Endothelial cell of hepatic sinusoid (primary cell): ENCODE data around the gene LDLRAD4.

ENCODE experiments used
- in situ Hi-C: cut with HindIII; loops from 2 replicates; pipeline ENCODE4 v1.10.0; 2017; ENCODE audit warnings: low sequenced_read_pairs

LDLRAD4 gene

DNA sequence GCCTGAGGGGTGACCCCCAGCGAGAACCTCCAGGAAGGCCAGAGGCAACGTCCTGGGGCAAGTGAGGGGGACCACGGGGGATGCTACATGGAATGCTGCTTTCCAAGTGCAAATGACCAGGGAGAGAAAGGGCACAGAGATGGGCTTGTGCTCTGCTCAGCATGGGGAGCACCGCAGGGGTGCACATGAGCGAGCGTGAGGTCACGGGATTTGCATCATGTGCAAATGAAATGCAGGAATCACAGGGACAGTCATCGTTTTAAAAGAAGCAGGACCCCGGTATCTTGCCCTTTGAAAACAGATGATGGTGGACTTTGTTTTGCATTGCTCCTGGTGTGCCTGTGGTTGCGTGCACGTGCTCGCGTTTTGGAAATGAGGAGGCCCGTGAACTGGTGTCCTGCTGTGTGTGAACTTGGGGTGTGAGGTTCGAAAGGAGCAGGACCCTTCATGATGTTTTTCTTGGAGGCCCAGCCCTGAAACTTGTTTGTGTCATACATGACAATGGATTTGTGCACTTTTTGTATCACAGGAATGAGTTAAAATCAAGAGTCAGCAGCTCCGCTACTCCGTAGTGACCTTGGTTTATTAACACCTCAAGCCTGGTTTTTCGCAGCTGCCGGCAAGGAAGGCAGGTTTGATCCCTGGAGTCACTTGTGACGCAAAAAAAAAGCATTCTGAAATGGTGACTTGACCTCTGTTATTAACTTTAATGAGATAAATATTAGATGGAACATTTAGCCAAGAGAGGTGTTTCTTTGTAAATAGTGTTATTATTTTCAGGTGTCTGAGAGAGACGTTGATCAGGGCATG is 234.5 kb downstream of the LDLRAD4 start:
- in situ Hi-C loops, result no loop called here

DNA sequence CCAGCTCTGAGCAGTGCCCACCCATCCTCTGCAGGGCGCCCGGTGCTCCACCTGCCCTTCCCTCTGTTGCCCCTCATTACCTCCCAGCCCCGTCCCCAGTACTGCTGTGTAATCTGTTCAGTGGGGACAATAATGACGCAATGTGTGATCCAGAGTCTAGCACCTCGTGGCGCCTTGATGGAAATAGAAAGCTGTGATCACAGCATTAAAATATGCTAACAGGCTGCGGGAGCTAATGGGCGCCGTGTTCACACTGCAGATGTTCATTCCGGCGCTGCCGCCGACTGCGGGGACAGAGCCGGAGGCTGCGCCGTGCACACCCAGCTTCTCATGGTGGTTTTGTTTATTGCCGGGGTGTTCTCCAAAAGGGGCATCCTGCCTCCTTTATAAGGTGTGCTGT is 235.2 kb downstream of the LDLRAD4 start:
- in situ Hi-C loops, result no loop called here

- in situ Hi-C loops, result no loop called here
Observed at GRCh38 chr18:13454363-13455150, 236.0 kb downstream of the LDLRAD4 start.

DNA sequence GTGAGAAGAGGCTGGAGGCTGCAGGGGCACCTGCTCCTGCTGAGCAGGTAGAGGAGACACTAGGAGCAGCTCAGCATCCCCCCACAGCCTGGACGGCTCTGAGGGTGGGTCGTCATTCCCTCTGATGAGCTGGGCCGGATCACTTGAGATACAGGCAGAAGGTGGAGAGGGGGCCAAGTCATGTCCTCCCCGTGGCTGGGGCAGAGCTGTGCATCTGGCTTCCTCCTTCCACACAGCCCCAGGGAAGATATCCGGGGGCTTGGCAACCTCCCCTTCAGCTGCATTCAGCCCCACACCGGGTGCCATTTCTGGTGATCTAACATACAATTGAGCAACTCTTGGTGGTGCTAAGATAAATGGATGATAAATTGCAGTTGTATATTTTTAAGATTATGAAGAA is 236.9 kb downstream of the LDLRAD4 start:
- in situ Hi-C loops, result no loop called here

GRCh38 chr18:13455960-13456481 is 237.5 kb downstream of the LDLRAD4 start:
- in situ Hi-C loops, result no loop called here

DNA sequence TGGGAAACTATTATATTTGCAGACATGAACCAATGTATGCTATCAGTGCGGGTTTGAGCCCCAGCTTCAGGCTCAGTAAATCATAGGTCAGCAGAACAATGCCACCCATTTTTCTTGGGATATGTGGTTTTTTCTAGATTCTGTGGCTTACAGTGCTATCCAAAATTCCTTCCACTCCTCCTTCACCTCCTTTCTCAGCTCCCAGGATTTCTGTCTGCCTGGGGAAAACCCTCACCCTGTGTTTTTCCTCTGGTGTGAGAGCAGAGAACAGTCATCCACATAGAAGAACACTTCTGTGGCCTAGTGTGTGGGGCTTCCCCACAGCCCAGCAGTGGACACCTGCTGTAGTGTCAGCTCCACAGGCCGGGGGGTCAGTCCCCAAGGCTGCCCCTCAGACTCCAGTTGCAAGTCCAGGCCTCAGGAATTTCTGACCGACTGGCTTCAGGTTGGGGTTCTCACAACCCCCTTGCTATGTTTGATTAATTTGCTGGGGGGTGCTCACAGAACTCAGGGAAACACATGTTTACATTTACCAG is 238.2 kb downstream of the LDLRAD4 start:
- in situ Hi-C loops, result no loop called here

DNA sequence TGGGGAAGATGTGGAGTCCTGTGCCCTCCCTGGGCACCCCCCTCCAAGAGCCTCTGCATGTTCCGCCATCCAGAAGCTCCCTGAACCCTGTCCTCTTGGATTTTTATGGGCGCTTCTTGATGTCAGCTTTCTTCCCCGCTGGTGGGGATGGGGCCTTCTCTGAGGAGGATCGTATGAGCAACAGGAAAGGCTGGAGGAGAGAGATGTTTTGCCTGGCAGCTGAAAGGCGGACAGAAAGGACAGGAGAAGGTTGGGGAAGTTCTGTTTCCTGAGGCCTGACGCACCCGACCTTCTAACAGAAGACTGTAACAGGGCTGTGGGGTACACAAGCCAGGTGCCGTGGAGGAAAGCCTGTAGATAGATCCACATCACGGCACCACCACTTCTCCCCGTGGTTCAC is 238.8 kb downstream of the LDLRAD4 start:
- in situ Hi-C loops, result no loop called here

- in situ Hi-C loops, result no loop called here
Observed at GRCh38 chr18:13460946-13461345, 242.4 kb downstream of the LDLRAD4 start.

DNA sequence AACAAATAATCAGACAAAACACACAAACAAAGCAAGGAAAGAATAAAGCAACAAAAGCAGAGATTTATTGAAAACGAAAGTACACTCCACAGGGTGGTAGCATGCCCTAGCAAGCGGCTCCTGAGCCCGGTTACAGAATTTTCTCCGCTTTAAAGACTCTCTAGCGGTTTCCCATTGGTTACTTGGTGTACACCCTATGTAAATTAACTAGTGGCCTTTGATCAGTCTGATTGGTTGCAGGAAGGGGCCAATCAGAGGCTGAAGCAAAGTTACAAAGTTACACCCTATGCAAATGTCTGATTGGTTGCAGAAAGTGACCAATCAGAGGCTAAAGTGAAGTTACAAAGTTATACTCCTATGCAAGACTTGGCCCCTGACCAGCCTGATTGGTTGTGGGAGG is 242.9 kb downstream of the LDLRAD4 start:
- in situ Hi-C loops, result no loop called here

DNA sequence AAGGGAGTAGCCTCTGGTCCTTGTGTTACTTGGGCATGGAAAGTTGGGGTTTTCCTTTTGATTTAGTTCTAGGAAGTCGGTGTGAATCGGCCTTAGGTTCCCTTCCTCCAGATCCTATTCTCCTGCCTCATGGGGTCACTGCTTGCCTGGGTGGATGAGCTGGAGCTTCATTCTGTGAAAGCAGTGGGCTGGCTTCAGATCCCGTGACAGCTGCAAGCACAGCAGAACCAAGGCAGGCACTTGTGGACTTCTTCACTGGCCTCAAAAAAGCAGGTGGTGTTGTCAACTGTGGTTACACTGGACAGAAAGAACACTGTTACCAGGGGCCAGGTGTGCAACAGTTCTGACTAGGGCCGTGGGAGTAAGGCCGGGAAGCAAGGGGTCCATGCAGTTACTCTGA is 243.4 kb downstream of the LDLRAD4 start:
- in situ Hi-C loops, result no loop called here

DNA sequence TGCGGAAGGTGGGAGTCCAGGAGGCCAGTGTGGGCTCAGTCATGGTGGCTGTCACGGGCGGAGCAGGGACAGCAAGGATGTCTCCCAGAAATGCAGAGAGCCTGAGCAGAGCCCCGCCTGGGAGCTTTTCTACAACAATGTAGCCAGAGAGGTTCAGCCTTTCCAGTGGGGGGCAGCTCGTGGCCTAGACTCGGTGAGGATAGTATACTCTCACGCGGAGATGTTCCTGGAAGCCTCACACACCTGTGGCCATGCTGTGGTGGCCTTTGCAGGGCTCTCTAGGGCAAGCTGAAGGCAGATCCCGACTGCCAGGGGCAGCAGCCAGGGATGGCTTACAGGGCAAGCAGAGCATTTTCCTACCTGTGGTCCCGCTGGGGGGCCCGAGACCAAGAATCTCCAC is 244.1 kb downstream of the LDLRAD4 start:
- in situ Hi-C loops, result no loop called here

DNA sequence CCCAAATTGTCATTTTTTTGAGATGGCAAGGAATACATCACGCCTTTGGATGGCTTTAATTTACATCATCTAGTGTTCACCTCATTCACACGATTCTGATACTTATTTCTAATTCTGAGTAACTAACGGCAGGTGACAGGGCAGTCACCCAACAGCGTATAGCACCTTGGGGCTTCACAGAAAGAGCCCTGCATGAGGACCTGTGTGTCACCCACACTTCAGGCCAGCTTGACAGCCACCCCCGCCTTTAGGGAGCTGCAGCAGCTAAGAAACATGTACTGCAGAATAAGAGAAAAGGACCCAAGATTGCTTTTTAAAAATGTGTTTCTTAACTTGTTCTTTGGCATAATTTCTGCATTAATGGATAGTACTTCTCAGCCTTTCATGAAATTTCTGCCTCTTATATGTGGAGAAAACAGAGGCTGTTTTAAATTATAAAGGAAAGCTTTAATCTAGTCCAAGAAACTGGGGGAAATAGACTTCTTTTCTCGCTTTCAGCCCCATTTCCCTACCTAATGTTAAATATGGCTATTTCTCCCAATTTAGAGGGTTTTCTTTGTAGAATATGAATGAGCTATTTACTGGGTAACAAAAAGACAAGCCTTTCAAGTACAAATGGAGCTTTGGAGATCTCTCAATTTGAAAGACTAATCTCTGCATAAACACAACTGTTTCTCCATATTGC is 245.1 kb downstream of the LDLRAD4 start:
- in situ Hi-C loops, result no loop called here

DNA sequence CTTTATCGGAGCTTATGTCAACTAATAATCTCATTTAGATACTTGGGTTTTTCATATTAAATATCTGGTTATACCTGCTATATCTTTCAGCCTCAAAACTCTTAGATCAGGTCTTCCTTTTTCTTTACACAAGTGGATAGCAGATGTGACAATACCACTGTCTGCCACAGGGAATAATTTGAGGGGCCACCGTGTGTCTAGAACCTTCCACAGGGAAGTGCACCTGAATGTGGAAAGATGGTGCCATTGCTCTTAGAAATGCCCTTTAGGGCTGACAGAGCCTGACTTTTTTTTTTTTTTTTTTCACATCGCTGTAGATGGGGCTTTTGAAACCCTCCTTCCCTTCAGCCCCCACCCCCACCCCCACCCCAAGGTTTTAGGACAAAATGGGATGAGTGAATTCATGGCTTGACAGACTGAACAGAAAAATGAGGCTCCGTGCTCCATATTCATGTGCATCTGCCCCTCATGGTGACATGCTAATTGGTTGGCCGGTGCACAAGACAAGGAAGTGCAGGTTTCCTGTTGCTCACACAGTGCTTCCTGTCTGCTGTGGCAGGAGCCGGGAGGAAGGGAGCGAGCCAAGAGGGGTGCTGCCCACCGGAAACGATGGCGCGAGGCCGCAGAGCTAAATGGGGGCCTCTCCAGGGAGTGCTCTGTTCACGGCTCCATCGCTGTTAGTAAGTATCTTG is 246.0 kb downstream of the LDLRAD4 start:
- in situ Hi-C loops, result no loop called here

DNA sequence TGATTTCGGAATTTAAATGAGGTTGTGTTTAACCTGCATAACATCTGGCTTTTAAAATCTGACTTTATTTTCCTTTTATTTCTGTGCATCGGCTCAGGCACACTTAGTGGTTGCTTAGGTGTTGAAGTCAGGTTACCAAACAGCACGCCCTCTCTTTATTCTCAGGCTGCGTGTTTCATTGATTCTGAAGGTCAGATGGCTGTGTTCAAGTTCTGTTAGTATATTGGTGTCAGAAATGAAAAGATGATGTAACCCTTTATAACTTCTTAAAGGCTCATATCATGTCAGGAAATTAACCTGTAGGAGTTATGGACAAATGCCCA is 246.5 kb downstream of the LDLRAD4 start:
- in situ Hi-C loops, result no loop called here

- in situ Hi-C loops, result no loop called here
Observed at GRCh38 chr18:13465476-13465875, 246.9 kb downstream of the LDLRAD4 start.

GRCh38 chr18:13470516-13471197 is 252.1 kb downstream of the LDLRAD4 start:
- in situ Hi-C loops, result no loop called here

DNA sequence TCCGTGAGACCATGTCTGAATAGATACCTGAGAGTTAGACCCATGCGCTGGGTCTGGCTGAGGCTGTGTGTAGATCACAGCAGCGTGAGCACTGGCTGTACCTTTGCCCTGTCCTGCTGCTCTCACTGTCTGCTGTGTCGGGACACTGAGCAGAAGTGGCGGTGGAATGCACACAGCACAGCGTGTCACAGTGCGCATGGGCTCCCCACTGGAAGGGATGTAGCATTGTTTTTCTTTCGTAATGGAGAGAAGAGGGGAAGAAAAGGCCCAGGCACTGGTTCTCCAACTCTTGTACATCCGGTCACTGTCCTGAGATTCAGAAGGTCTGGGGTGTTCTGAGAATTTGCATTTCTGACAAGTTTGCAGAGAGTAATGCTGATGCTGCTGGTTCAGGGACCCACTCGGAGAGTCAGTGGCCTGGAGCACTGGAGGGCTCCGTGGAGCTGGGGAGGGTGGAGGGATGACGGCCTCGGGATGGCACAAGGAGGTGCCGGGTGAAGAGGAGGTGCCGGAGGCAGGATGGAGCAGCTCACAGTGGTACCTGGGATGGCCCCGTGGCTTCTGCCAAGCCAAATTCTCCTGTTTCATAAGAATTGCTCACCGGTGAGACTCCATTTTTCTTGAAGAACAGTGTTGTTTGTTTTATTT is 252.8 kb downstream of the LDLRAD4 start:
- in situ Hi-C loops, result no loop called here

- in situ Hi-C loops, result no loop called here
Observed at GRCh38 chr18:13471971-13472628, 253.5 kb downstream of the LDLRAD4 start.

GRCh38 chr18:13473751-13474150 is 255.2 kb downstream of the LDLRAD4 start:
- in situ Hi-C loops, result no loop called here
